ENCODE measurements around the gene RPUSD3.

The RPUSD3 gene

GRCh38 chr3:9817436-9817835 is 26.4 kb downstream of the RPUSD3 start:
- ATAC-seq (replicated peaks; ENCODE audit: extremely low read depth, poor library complexity, severe bottlenecking) (no peak), DNase-seq (ENCODE audit: low spot score in 2 of 2) (no peak)
- Mint-ChIP-seq H3K36me3 (ENCODE audit: insufficient read depth) (peaks cover 13% of the 10 kb centered on the region), H3K4me3 (no peak overlapping the region), H3K4me1 (no peaks in the 10 kb centered on the region), H3K9me3 (no peaks in the 10 kb centered on the region), H3K27ac (ENCODE audit: low read depth) (no peak overlapping the region), H3K27me3 (no peaks in the 10 kb centered on the region)

- DNase-seq (ENCODE audit: low spot score in 2 of 2): no peak
- Mint-ChIP-seq H3K4me1 (peaks cover 10% of the 10 kb centered on the region), H3K9me3 (no peaks in the 10 kb centered on the region), H3K4me3 (no peak overlapping the region), H3K27me3 (no peaks in the 10 kb centered on the region), H3K36me3 (ENCODE audit: insufficient read depth) (peaks cover 9% of the 10 kb centered on the region), H3K27ac (ENCODE audit: low read depth) (no peak overlapping the region)
- no peak for ATAC-seq (replicated peaks; ENCODE audit: extremely low read depth, poor library complexity, severe bottlenecking)
Measured at GRCh38 chr3:9815986-9816385, 27.8 kb downstream of the RPUSD3 start.

DNA sequence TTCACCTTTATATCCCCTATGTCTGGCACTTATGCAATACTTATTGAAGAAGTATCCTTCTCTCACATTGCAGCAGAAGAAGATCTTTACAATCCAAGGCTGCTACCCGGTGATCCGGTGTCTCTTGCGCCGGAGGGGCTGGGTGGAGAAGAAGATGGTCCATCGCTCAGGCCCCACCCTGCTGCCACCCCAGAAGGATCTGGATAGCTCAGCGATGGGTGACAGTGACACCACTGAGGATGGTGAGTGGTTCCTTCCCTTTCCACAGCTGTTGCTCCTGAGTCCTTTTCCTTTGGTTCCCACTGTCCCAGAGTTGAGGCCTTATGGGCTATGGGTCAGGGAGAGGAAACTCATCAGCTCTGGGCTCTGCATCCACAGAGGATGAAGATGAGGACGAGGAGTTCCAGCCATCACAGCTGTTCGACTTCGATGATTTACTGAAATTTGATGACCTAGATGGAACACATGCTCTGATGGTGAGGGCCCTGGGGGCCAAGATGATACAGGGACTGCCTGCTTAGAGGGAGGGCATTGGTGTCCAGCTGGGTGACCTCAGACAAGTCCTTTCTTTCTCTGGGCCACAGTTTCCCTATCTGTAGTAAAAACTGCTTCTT is 30.8 kb downstream of the RPUSD3 start:
- Mint-ChIP-seq H3K9me3 (no peaks in the 10 kb centered on the region), H3K27me3 (no peaks in the 10 kb centered on the region), H3K36me3 (ENCODE audit: insufficient read depth) (peaks cover 15% of the 10 kb centered on the region), H3K27ac (ENCODE audit: low read depth) (peak overlapping the region; percentile 6), H3K4me1 (peaks cover 33% of the 10 kb centered on the region), H3K4me3 (no peak overlapping the region)
- no peak for ATAC-seq (replicated peaks; ENCODE audit: extremely low read depth, poor library complexity, severe bottlenecking)
- DNase-seq (ENCODE audit: low spot score in 2 of 2): no peak

GRCh38 chr3:9810846-9811245 is 33.0 kb downstream of the RPUSD3 start:
- no peak for ATAC-seq (replicated peaks; ENCODE audit: extremely low read depth, poor library complexity, severe bottlenecking)
- Mint-ChIP-seq H3K4me3 (peak overlapping the region; percentile 73), H3K36me3 (ENCODE audit: insufficient read depth) (peaks cover 24% of the 10 kb centered on the region), H3K27ac (ENCODE audit: low read depth) (peak overlapping the region; percentile 93), H3K27me3 (no peaks in the 10 kb centered on the region), H3K9me3 (no peaks in the 10 kb centered on the region), H3K4me1 (peaks cover 38% of the 10 kb centered on the region)
- no peak for DNase-seq (ENCODE audit: low spot score in 2 of 2)

- Mint-ChIP-seq H3K4me3 (peak overlapping the region; percentile 73), H3K36me3 (ENCODE audit: insufficient read depth) (peaks cover 28% of the 10 kb centered on the region), H3K27ac (ENCODE audit: low read depth) (peak overlapping the region; percentile 93), H3K4me1 (peaks cover 38% of the 10 kb centered on the region), H3K27me3 (no peaks in the 10 kb centered on the region), H3K9me3 (no peaks in the 10 kb centered on the region)
- no peak for ATAC-seq (replicated peaks; ENCODE audit: extremely low read depth, poor library complexity, severe bottlenecking)
- no peak for DNase-seq (ENCODE audit: low spot score in 2 of 2)
Measured at GRCh38 chr3:9810433-9810770, 33.4 kb downstream of the RPUSD3 start.

GRCh38 chr3:9809615-9810432 is 34.0 kb downstream of the RPUSD3 start, which contains the start of gene TTLL3:
TTLL3 (plus strand) TSS chr3:9810262; CDS start chr3:9810662, 400 bp downstream.
- DNase-seq (ENCODE audit: low spot score in 2 of 2) (peak; percentile 18 to 22), ATAC-seq (replicated peaks; ENCODE audit: extremely low read depth, poor library complexity, severe bottlenecking) (peak; percentile 64)
- Mint-ChIP-seq H3K9me3 (no peaks in the 10 kb centered on the region), H3K27ac (ENCODE audit: low read depth) (peak within 1 kb of the TSS; percentile 98), H3K4me3 (peak within 1 kb of the TSS; percentile 73), H3K4me1 (peaks cover 38% of the 10 kb centered on the region), H3K27me3 (no peaks in the 10 kb centered on the region), H3K36me3 (ENCODE audit: insufficient read depth) (peaks cover 32% of the 10 kb centered on the region)

- Mint-ChIP-seq H3K27ac (ENCODE audit: low read depth) (peak overlapping the region; percentile 98), H3K27me3 (no peaks in the 10 kb centered on the region), H3K4me1 (peaks cover 43% of the 10 kb centered on the region), H3K9me3 (no peaks in the 10 kb centered on the region), H3K36me3 (ENCODE audit: insufficient read depth) (peaks cover 33% of the 10 kb centered on the region), H3K4me3 (peak overlapping the region; percentile 73)
- ATAC-seq (replicated peaks; ENCODE audit: extremely low read depth, poor library complexity, severe bottlenecking) (no peak), DNase-seq (ENCODE audit: low spot score in 2 of 2) (no peak)
Measured at GRCh38 chr3:9809239-9809614, 34.6 kb downstream of the RPUSD3 start.

GRCh38 chr3:9808345-9809037 is 35.3 kb downstream of the RPUSD3 start:
- Mint-ChIP-seq H3K4me1 (peaks cover 51% of the 10 kb centered on the region), H3K27ac (ENCODE audit: low read depth) (peak overlapping the region; percentile 98), H3K27me3 (no peaks in the 10 kb centered on the region), H3K9me3 (no peaks in the 10 kb centered on the region), H3K36me3 (ENCODE audit: insufficient read depth) (peaks cover 40% of the 10 kb centered on the region), H3K4me3 (peak overlapping the region; percentile 73)
- peak; percentile 76 for ATAC-seq (replicated peaks; ENCODE audit: extremely low read depth, poor library complexity, severe bottlenecking)
- peak in 1 of 2 donors; percentile 28 for DNase-seq (ENCODE audit: low spot score in 2 of 2)

DNA sequence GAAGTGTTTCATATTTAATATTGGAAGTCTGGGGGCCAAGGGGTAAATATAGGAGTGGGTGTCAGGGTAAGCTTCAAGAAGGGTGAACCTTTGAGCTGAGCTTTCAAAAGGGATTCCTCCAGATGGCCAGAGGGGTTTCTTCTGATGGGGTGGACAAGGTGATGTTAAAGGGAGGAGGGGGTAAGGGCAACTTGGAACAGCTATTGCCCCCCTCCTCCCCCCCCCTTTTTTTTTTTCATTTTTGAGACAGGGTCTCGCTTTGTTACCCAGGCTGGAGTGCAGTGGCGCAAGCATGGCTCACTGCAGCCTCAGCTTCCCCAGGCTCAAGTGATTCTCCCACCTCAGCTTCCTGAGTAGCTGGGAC is 35.8 kb downstream of the RPUSD3 start:
- H3K9me3 Mint-ChIP-seq: no peaks in the 10 kb centered on the region
- peak overlapping the region; percentile 98 for H3K27ac Mint-ChIP-seq (ENCODE audit: low read depth)
- H3K4me3 Mint-ChIP-seq: peak overlapping the region; percentile 73
- H3K27me3 Mint-ChIP-seq: no peaks in the 10 kb centered on the region
- ATAC-seq (replicated peaks; ENCODE audit: extremely low read depth, poor library complexity, severe bottlenecking) (no peak), DNase-seq (ENCODE audit: low spot score in 2 of 2) (no peak)
- H3K36me3 Mint-ChIP-seq (ENCODE audit: insufficient read depth): peaks cover 43% of the 10 kb centered on the region
- peaks cover 56% of the 10 kb centered on the region for H3K4me1 Mint-ChIP-seq

DNA sequence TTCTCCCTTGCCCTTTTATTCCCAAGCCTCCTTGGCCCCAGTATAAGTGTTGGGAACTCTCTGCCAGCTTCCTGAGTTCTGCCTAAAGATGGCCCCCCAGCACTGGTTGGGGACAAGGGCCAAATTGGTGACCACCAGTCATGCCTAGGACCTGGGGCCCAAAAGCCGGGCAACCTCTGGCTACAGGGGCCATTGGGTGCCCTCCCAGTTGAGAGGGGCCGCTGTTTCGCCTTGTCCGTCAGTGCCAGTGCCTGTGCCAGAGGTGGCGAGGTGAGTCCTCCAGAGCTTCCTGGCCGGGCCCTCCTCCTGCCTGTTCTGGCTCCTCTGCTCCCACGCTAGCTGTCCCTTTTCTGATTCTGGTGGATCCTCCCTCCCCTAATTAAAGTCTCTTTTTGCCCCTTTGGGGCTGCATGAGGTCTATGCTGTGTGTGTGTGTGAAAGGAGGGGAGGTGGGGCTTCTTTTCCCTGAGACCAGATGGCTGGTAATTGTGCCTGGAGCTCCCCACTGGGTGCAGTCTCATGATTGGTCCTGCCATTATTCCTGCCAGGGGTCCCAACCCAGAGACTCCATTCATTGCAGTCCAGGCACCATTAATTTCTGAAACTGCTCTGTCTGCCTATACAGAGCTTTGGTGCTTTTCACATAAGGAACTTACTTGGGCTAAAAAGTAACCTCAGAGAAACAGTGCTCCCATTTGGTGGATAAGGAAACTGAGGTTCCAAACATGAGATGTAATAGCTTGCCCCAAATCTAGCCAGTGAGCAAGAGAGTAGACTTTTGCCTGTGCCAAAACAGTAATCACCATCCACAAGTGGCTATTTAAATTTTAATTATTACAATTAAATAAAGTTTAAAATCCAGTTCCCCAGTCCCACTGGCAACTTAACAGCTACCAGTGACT is 36.9 kb downstream of the RPUSD3 start:
- peaks cover 57% of the 10 kb centered on the region for H3K4me1 Mint-ChIP-seq
- H3K9me3 Mint-ChIP-seq: no peaks in the 10 kb centered on the region
- no peak overlapping the region for H3K4me3 Mint-ChIP-seq

GRCh38 chr3:9806137-9806536 is 37.7 kb downstream of the RPUSD3 start:
- H3K27me3 Mint-ChIP-seq: no peaks in the 10 kb centered on the region
- peaks cover 49% of the 10 kb centered on the region for H3K4me1 Mint-ChIP-seq
- ATAC-seq (replicated peaks; ENCODE audit: extremely low read depth, poor library complexity, severe bottlenecking): no peak
- peaks cover 58% of the 10 kb centered on the region for H3K36me3 Mint-ChIP-seq (ENCODE audit: insufficient read depth)
- no peak overlapping the region for H3K4me3 Mint-ChIP-seq
- H3K27ac Mint-ChIP-seq (ENCODE audit: low read depth): no peak overlapping the region
- H3K9me3 Mint-ChIP-seq: no peaks in the 10 kb centered on the region
- no peak for DNase-seq (ENCODE audit: low spot score in 2 of 2)

More for the DNA sequence above, 36.9 kb downstream of the RPUSD3 start:
- Mint-ChIP-seq H3K36me3 (ENCODE audit: insufficient read depth) (peaks cover 50% of the 10 kb centered on the region), H3K27me3 (no peaks in the 10 kb centered on the region), H3K27ac (ENCODE audit: low read depth) (peak overlapping the region; percentile 19)
- no peak for DNase-seq (ENCODE audit: low spot score in 2 of 2)
- no peak for ATAC-seq (replicated peaks; ENCODE audit: extremely low read depth, poor library complexity, severe bottlenecking)

DNA sequence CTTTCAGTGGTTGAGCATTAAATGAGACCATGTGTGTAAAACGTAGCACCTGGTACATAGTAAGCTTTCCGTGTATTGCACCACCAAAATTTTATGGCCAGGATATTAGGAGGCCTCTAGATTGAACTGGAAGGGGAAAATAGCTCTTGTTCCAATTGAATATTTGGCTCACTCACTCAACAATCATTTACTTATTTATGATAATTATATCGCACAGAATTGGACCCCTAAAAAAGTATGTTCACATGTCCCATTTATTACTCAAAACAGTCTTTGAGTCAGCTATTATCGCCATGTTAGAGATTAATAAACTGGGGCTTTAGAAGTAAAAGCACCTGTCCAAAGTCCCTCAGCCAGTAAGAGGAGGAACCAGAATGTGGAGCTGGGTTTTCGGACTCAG is 38.8 kb downstream of the RPUSD3 start:
- H3K36me3 Mint-ChIP-seq (ENCODE audit: insufficient read depth): peaks cover 65% of the 10 kb centered on the region
- H3K9me3 Mint-ChIP-seq: no peaks in the 10 kb centered on the region
- DNase-seq (ENCODE audit: low spot score in 2 of 2) (no peak), ATAC-seq (replicated peaks; ENCODE audit: extremely low read depth, poor library complexity, severe bottlenecking) (no peak)
- H3K27me3 Mint-ChIP-seq: no peaks in the 10 kb centered on the region
- no peak overlapping the region for H3K27ac Mint-ChIP-seq (ENCODE audit: low read depth)
- H3K4me3 Mint-ChIP-seq: no peak overlapping the region
- H3K4me1 Mint-ChIP-seq: peaks cover 42% of the 10 kb centered on the region
